HCT116 (cell line): ENCODE measurements around the gene SPRY4. TPM values are rescaled to one million over a fixed set of nuclear protein-coding genes. Genes with fewer than 3 reads are reported as not detected.

Experiments used
- ATAC-seq: fragments of 200-7000 bp; cut with Tn5 transposase; 2 replicates; pipeline ENCODE4 v1.9.1; 2020; ENCODE audit warnings: mild to moderate bottlenecking, moderate library complexity
- BruUV-seq: library from RNA; stranded (reverse); fragments of 400-500 nt; replicated peaks from 2 replicates; lab custom pipeline; 2021; lab: Mats Ljungman, UMichigan
- CTCF ChIA-PET: fragments of 300-600 bp; sonication (Branson Sonifier 250); formaldehyde crosslinking; loops from one replicate; lab custom pipeline; 2021; ENCODE audit warnings: antibody characterized with exemption; lab: Charles Lee
- POLR2A ChIA-PET: fragments of 300-600, 350-600 bp; sonication (Branson Sonifier 250); formaldehyde crosslinking; loops from one replicate; lab custom pipeline; 2021; ENCODE audit warnings: antibody characterized with exemption; lab: Charles Lee
- RAD21 ChIA-PET, 2 experiments: fragments of 300-600 bp; sonication (Branson Sonifier 250); formaldehyde crosslinking; loops; one replicate each; lab custom pipeline; 2023; ENCODE audit warnings: low total read pairs in 2 of 2; ENCODE audit not compliant: uncharacterized antibody in 2 of 2, unreplicated experiment in 2 of 2, low non-redundant PET in 1 of 2; lab: Charles Lee
- DNase-seq: peaks from one replicate; pipeline ENCODE4 v3.0.0-alpha.2; 2010; ENCODE audit warnings: low read depth, low spot score
- H2AFZ ChIP-seq: fragments of 200-600 bp; shearing (Covaris generic), sonication (generic); 2 replicates; pipeline ENCODE4 v1.6.1; 2017; ENCODE audit warnings: low read depth, mixed run types, mixed read lengths, antibody characterized with exemption, low read length; ENCODE audit not compliant: poor library complexity, severe bottlenecking
- H3K27ac ChIP-seq: 2 replicates; pipeline ENCODE4 v1.5.1; 2012; ENCODE audit warnings: low read depth, low read length
- H3K27me3 ChIP-seq: fragments of 200-600 bp; sonication (generic); 2 replicates; pipeline ENCODE4 v1.6.1; 2016; ENCODE audit warnings: mixed run types, low read length, mixed read lengths; ENCODE audit not compliant: insufficient read depth
- H3K36me3 ChIP-seq, 2 experiments: fragments of 200-500 bp in 1 of 2; fragments of 200-600 bp in 1 of 2; sonication (Bioruptor generic) in 1 of 2; sonication (generic) in 1 of 2; 2 replicates each; pipeline versions ENCODE4 v1.5.1 to v1.6.1; 2014 to 2016; ENCODE audit warnings: low read length in 2 of 2, inconsistent platforms in 1 of 2, mixed read lengths in 1 of 2, mixed run types in 1 of 2; ENCODE audit not compliant: insufficient read depth in 2 of 2, control insufficient read depth in 1 of 2
- H3K4me1 ChIP-seq, 2 experiments: fragments of 200-600 bp in 1 of 2; sonication (generic) in 1 of 2; 2 replicates each; pipeline versions ENCODE4 v1.5.1 to v1.6.1; 2012 to 2017; ENCODE audit warnings: low read length in 2 of 2, inconsistent platforms in 1 of 2, mild to moderate bottlenecking in 1 of 2, mixed read lengths in 1 of 2, mixed run types in 1 of 2, moderate library complexity in 1 of 2; ENCODE audit not compliant: insufficient read depth in 2 of 2, control insufficient read depth in 1 of 2
- H3K4me2 ChIP-seq: fragments of 200-600 bp; sonication (generic); 2 replicates; pipeline ENCODE4 v1.6.1; 2017; ENCODE audit warnings: mixed run types, low read length, mixed read lengths
- H3K4me3 ChIP-seq, 2 experiments: fragments of 200-600 bp in 1 of 2; sonication (generic) in 1 of 2; replicated peaks in 1 of 2; 2 replicates each; pipeline ENCODE4 v1.5.1; 2011 to 2016; ENCODE audit warnings: low read length in 2 of 2, control low read depth in 1 of 2, low read depth in 1 of 2, mild to moderate bottlenecking in 1 of 2, mixed read lengths in 1 of 2, mixed run types in 1 of 2
- H3K79me2 ChIP-seq: fragments of 200-600 bp; sonication (generic); 2 replicates; pipeline ENCODE4 v1.6.1; 2017; ENCODE audit warnings: mild to moderate bottlenecking, mixed run types, low read length, moderate library complexity, mixed read lengths; ENCODE audit not compliant: insufficient read depth
- H3K9ac ChIP-seq: fragments of 200-600 bp; sonication (generic); 2 replicates; pipeline ENCODE4 v1.6.1; 2016; ENCODE audit warnings: low read length, mixed read lengths
- H3K9me2 ChIP-seq: fragments of 200-600 bp; sonication (generic), shearing (Covaris generic); 2 replicates; pipeline ENCODE4 v1.6.1; 2017; ENCODE audit warnings: mixed run types, mild to moderate bottlenecking, moderate library complexity; ENCODE audit not compliant: insufficient read depth
- H3K9me3 ChIP-seq, 2 experiments: fragments of 200-500 bp in 1 of 2; fragments of 200-600 bp in 1 of 2; sonication (Bioruptor generic) in 1 of 2; sonication (generic) in 1 of 2; 2 replicates each; pipeline ENCODE4 v1.6.1; 2014 to 2017; ENCODE audit warnings: low read length in 2 of 2, mixed read lengths in 2 of 2, inconsistent platforms in 1 of 2, low read depth in 1 of 2, mild to moderate bottlenecking in 1 of 2, mixed run types in 1 of 2, moderate library complexity in 1 of 2; ENCODE audit not compliant: control insufficient read depth in 1 of 2, insufficient read depth in 1 of 2
- H4K20me1 ChIP-seq: fragments of 200-600 bp; sonication (generic), shearing (Covaris generic); 2 replicates; pipeline ENCODE4 v1.6.1; 2017; ENCODE audit warnings: mixed run types, mild to moderate bottlenecking, moderate library complexity; ENCODE audit not compliant: insufficient read depth
- CEBPB ChIP-seq: IDR thresholded peaks from 2 replicates; pipeline ENCODE4 v1.6.1; 2012; ENCODE audit warnings: low read depth
- EZH2phosphoT487 ChIP-seq: fragments of 200-600 bp; IDR thresholded peaks from 2 replicates; pipeline ENCODE4 v1.6.1; 2018; ENCODE audit warnings: antibody characterized with exemption, borderline replicate concordance
- REST ChIP-seq: IDR thresholded peaks from 2 replicates; pipeline ENCODE4 v1.6.1; 2012; ENCODE audit warnings: low read depth
- ZNF274 ChIP-seq: fragments of 200-500 bp; sonication (Bioruptor generic); IDR thresholded peaks from 2 replicates; pipeline ENCODE4 v1.6.1; 2014; ENCODE audit warnings: mild to moderate bottlenecking, low read depth, low read length, inconsistent platforms
- intact Hi-C: fragments of 100-400 bp; cut with micrococcal nuclease; formaldehyde crosslinking; loops from 2 replicates; pipeline ENCODE4 v1.10.0; 2022
- total RNA-seq: library from RNA; stranded (reverse); gene quantifications from one replicate; pipeline ENCODE4 v1.2.1, GENCODE V29; 2021; ENCODE audit not compliant: unreplicated experiment

SPRY4 gene
- total RNA-seq, 1 experiment from 2014 or later: 112 TPM

DNA sequence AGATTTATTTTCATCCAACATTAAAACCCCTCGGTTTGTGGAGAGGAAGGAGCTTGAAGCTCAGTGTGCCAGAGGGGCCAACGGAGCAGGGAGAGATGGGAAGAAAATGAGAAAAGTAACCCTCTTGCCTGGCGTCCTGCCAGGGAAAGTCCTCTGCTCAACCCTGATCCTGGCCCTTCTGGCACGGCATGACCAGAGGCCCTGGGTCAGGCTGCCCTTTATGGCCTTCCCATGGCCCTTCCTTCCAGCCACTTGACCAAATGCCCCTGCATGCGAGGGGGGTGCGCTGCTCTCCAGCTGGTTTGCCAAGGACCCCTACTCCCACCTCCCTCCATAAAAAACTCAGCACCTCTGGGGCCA lies 43.8 kb downstream of the SPRY4 start:
- no peaks in the 10 kb centered on the region for H3K79me2 ChIP-seq
- POLR2A ChIA-PET: no interaction called here
- H3K27me3 ChIP-seq: no peaks in the 10 kb centered on the region
- ATAC-seq: no peak
- H3K4me1 ChIP-seq: peaks cover 8 to 17% of the 10 kb centered on the region in 2 experiments; a peak in 2 of 4 replicates
- no peak overlapping the region for H3K4me3 ChIP-seq
- no peak overlapping the region for H2AFZ ChIP-seq
- no TSS peak for BruUV-seq
- H4K20me1 ChIP-seq: no peaks in the 10 kb centered on the region
- intact Hi-C loops: no loop called here
- RAD21 ChIA-PET: no interaction called here
- CTCF ChIA-PET: no interaction called here
- H3K27ac ChIP-seq: no peak overlapping the region
- no peak for DNase-seq
- H3K9ac ChIP-seq: no peak overlapping the region
- H3K36me3 ChIP-seq: no peaks in the 10 kb centered on the region
- no peaks in the 10 kb centered on the region for H3K9me2 ChIP-seq
- no peaks in the 10 kb centered on the region for H3K9me3 ChIP-seq
- H3K4me2 ChIP-seq: no peak overlapping the region
- TF ChIP-seq EZH2phosphoT487: no peak
- TF ChIP-seq CEBPB: no peak
- no peak for TF ChIP-seq ZNF274
- no peak for TF ChIP-seq REST
- TF ChIP-seq, all 23 proteins: peak for 0
